ENCODE data around the gene ADAMTS19. TPM values are rescaled to one million over a fixed set of nuclear protein-coding genes. Genes with fewer than 3 reads are reported as not detected.

The ADAMTS19 gene
- total and polyA plus RNA-seq, 8 donors, result 0.05 to 18.0 (median 0.87) TPM; not detected in 4

DNA sequence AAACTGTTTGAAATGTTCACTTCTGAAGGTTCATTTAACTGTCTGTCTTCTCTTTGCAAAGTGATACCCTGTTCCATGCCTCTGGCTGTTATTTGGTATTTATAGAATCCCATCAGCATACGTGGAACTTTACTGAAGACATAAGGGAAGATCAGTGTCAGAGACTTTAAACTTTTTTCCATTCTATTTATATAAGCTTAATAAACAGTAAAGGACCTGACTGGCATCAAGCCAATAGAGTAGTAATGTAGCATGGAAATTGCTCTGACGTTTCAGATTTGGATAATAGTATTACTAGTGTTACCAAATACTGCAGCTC, 192.9 kb downstream of the ADAMTS19 start:
- intact Hi-C loops (cut with DNase I; ENCODE audit: low total_unique reads), result no loop called here
- H3K27me3 ChIP-seq, result no peaks in the 10 kb centered on the region
- WGBS, 5 donors, result 16 to 25% (median 19%) methylated on average over 2 of the region's 2 CpGs
- TF ChIP-seq EP300 (IDR thresholded peaks at IDR 0.05) (no peak), POLR2AphosphoS5 (IDR thresholded peaks at IDR 0.05) (no peak), POLR2A (IDR thresholded peaks at IDR 0.05) (no peak)
- TF ChIP-seq, protein P1, sequence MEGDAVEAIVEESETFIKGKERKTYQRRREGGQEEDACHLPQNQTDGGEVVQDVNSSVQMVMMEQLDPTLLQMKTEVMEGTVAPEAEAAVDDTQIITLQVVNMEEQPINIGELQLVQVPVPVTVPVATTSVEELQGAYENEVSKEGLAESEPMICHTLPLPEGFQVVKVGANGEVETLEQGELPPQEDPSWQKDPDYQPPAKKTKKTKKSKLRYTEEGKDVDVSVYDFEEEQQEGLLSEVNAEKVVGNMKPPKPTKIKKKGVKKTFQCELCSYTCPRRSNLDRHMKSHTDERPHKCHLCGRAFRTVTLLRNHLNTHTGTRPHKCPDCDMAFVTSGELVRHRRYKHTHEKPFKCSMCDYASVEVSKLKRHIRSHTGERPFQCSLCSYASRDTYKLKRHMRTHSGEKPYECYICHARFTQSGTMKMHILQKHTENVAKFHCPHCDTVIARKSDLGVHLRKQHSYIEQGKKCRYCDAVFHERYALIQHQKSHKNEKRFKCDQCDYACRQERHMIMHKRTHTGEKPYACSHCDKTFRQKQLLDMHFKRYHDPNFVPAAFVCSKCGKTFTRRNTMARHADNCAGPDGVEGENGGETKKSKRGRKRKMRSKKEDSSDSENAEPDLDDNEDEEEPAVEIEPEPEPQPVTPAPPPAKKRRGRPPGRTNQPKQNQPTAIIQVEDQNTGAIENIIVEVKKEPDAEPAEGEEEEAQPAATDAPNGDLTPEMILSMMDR (IDR thresholded peaks at IDR 0.05), result no peak
- no peaks in the 10 kb centered on the region for H3K36me3 ChIP-seq
- peak in 1 of 2 donors; percentile 34 for DNase-seq
- H3K9me3 ChIP-seq, result no peaks in the 10 kb centered on the region
- peaks cover 0 to 8% (median 4%) of the 10 kb centered on the region in 4 donors for H3K4me1 ChIP-seq
- H3K27ac ChIP-seq, result no peak overlapping the region
- H3K4me3 ChIP-seq, result no peak overlapping the region

DNA sequence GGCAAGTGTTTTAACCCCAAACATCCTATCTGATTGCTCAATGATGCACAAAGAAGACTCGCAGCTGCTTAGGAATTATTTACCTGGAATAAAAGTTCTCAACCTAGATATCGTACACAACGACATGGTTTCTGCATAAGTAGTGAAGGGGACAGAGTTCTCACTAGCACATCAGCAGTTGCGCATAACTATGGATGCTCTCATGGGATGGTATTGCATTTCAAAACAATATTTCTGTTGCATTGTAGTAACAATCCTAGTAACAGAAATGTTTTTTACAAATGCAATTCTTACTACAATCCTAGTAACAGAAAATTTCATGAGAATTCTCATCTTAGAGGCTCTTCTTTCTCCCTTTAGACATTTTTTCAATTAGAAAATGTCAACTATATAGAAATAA, 193.3 kb downstream of the ADAMTS19 start:
- H3K36me3 ChIP-seq, result no peaks in the 10 kb centered on the region
- 84 to 94% (median 88%) methylated on average over 4 of the region's 4 CpGs for WGBS, 5 donors
- no peaks in the 10 kb centered on the region for H3K27me3 ChIP-seq
- H3K27ac ChIP-seq, result no peak overlapping the region
- intact Hi-C loops (cut with DNase I; ENCODE audit: low total_unique reads), result no loop called here
- H3K4me1 ChIP-seq, result peaks cover 0 to 8% (median 4%) of the 10 kb centered on the region in 4 donors
- TF ChIP-seq EP300 (IDR thresholded peaks at IDR 0.05) (no peak), POLR2A (IDR thresholded peaks at IDR 0.05) (no peak), POLR2AphosphoS5 (IDR thresholded peaks at IDR 0.05) (no peak)
- TF ChIP-seq, protein P1 (IDR thresholded peaks at IDR 0.05), result no peak
- H3K4me3 ChIP-seq, result no peak overlapping the region
- H3K9me3 ChIP-seq, result no peaks in the 10 kb centered on the region
- DNase-seq, result no peak

DNA sequence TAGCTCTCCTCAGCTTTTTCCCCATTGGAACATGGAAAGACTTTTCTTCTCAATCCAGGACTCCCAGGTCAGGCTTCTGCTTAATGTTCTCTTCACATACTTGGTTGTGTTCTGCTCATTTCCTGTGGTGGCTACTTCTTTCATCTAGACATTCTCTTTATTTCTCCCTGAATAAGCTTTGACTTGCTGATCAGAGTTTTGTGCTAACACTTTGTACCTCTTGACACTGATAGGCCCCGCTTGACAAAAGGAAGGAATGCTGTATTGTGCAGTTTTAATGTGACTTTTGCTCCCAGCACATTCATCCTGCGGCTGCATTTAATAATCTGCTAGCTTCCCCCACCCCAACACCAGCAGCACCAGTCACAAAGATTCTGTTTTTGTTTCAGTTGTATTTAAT, 196.9 kb downstream of the ADAMTS19 start:
- H3K9me3 ChIP-seq, result no peaks in the 10 kb centered on the region
- TF ChIP-seq, protein P1 (IDR thresholded peaks at IDR 0.05), result no peak
- TF ChIP-seq EP300 (IDR thresholded peaks at IDR 0.05) (no peak), POLR2A (IDR thresholded peaks at IDR 0.05) (no peak), POLR2AphosphoS5 (IDR thresholded peaks at IDR 0.05) (no peak)
- DNase-seq, result no peak
- H3K4me3 ChIP-seq, result no peak overlapping the region
- H3K27ac ChIP-seq, result no peak overlapping the region
- H3K4me1 ChIP-seq, result peaks cover 0 to 8% (median 4%) of the 10 kb centered on the region in 4 donors
- no peaks in the 10 kb centered on the region for H3K36me3 ChIP-seq
- intact Hi-C loops (cut with DNase I; ENCODE audit: low total_unique reads), result no loop called here
- WGBS, 5 donors, result 55 to 76% (median 67%) methylated on average over 2 of the region's 2 CpGs
- no peaks in the 10 kb centered on the region for H3K27me3 ChIP-seq

DNA sequence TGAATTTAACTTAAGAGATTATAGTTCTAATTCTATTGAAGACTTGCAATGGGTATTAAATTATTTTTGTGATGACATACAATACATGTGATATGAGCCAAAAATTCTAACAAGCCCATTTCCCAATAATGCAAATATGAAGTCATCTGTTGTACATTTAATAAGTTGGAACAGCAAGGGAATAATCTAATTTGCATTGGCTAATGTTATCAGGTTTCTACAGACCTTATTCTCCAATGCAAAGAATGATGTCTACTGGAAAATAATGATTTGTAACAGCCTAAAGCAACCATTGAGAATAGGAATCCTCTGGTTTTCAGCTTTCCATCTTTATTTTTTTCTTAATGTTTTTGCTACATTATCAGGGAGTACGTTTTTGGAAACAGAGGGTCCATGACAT, 198.7 kb downstream of the ADAMTS19 start:
- WGBS, 5 donors, result 53 to 80% (median 58%) methylated on average over 1 of the region's 1 CpG
- no peak for TF ChIP-seq POLR2A (IDR thresholded peaks at IDR 0.05)
- TF ChIP-seq, protein P1 (IDR thresholded peaks at IDR 0.05), result no peak
- no peak for TF ChIP-seq POLR2AphosphoS5 (IDR thresholded peaks at IDR 0.05)
- TF ChIP-seq EP300 (IDR thresholded peaks at IDR 0.05), result no peak
- intact Hi-C loops (cut with DNase I; ENCODE audit: low total_unique reads), result no loop called here
- DNase-seq, result no peak
- Histone ChIP-seq H3K4me3 (no peak overlapping the region), H3K36me3 (no peaks in the 10 kb centered on the region), H3K27me3 (no peaks in the 10 kb centered on the region), H3K9me3 (no peaks in the 10 kb centered on the region), H3K4me1 (no peaks in the 10 kb centered on the region), H3K27ac (no peak overlapping the region)
